Neutrophil (primary cell): ENCODE data around the gene CISTR.

ENCODE experiments used
- H3K27ac ChIP-seq: fragments of 200-600 bp; sonication (generic); 2 replicates; pipeline ENCODE4 v1.5.1; 2016; ENCODE audit warnings: mild to moderate bottlenecking, moderate library complexity
- H3K27me3 ChIP-seq: fragments of 200-600 bp; sonication (generic); 2 replicates; pipeline ENCODE4 v1.6.0; 2016; ENCODE audit warnings: mild to moderate bottlenecking
- H3K36me3 ChIP-seq: fragments of 200-600 bp; sonication (generic); 2 replicates; pipeline ENCODE4 v1.5.1; 2017
- H3K4me1 ChIP-seq, 2 experiments: fragments of 200-600 bp in 1 of 2; sonication (generic) in 1 of 2; 1 replicate in 1 of 2; 2 replicates in 1 of 2; pipeline versions ENCODE4 v1.5.1 to v1.6.1; 2013 to 2016; ENCODE audit warnings: low read depth in 1 of 2, low read length in 1 of 2, mild to moderate bottlenecking in 1 of 2, moderate library complexity in 1 of 2; ENCODE audit not compliant: control insufficient read depth in 1 of 2, insufficient read depth in 1 of 2
- H3K4me3 ChIP-seq, 2 experiments: fragments of 200-600 bp in 1 of 2; sonication (generic) in 1 of 2; 1 replicate in 1 of 2; 2 replicates in 1 of 2; pipeline ENCODE4 v1.5.1; 2013 to 2016; ENCODE audit warnings: low read depth in 1 of 2, low read length in 1 of 2, mild to moderate bottlenecking in 1 of 2, moderate library complexity in 1 of 2
- H3K9me3 ChIP-seq: fragments of 200-600 bp; sonication (generic); 2 replicates; pipeline ENCODE4 v1.5.1; 2016
- TF ChIP-seq, protein P1 (sequence below): fragments of 200-600 bp; sonication (generic); IDR thresholded peaks from 2 replicates; pipeline ENCODE4 v1.5.1; 2016; ENCODE audit warnings: antibody characterized with exemption

The CISTR gene

DNA sequence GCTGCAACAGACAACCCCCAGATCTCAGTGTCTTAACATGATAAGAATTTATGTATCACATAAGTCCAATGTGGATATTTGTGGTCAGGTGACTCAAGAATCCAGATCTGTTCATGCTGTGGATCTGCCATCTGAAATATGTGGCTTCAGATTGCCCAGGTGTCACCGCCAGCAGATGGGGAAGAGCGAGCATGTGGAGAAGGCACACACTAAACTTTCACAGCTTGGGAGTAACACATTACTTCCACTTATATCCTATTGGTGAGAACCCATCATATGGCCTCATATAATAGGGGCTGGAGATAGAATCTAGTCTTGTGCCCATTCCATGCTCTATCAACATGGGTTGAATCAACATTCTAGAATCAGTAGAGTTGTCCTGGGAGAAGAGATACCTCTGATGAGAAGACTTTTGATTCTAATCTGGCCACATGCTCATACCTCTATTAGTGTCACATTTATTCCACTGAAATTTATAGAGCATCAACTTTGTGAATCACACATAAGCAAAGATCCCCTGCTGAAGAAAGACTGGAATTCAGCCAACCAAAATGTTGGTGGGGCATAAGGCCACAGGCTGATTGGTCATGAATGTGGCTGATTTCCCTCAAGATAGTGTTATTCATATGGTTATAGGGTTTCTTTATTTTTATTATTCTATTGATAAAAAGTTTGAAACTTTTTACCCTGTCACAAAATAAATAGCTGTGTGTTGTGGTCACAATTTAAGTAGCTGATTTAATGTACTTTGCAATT lies 18.6 kb downstream of the CISTR start:
- TF ChIP-seq, protein P1, sequence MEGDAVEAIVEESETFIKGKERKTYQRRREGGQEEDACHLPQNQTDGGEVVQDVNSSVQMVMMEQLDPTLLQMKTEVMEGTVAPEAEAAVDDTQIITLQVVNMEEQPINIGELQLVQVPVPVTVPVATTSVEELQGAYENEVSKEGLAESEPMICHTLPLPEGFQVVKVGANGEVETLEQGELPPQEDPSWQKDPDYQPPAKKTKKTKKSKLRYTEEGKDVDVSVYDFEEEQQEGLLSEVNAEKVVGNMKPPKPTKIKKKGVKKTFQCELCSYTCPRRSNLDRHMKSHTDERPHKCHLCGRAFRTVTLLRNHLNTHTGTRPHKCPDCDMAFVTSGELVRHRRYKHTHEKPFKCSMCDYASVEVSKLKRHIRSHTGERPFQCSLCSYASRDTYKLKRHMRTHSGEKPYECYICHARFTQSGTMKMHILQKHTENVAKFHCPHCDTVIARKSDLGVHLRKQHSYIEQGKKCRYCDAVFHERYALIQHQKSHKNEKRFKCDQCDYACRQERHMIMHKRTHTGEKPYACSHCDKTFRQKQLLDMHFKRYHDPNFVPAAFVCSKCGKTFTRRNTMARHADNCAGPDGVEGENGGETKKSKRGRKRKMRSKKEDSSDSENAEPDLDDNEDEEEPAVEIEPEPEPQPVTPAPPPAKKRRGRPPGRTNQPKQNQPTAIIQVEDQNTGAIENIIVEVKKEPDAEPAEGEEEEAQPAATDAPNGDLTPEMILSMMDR = no peak
- Histone ChIP-seq H3K9me3 (no peaks in the 10 kb centered on the region), H3K27me3 (peaks cover 75% of the 10 kb centered on the region), H3K36me3 (no peaks in the 10 kb centered on the region), H3K27ac (no peak overlapping the region), H3K4me1 (peaks cover under 1 to 1% of the 10 kb centered on the region in 2 experiments), H3K4me3 (no peak overlapping the region)

DNA sequence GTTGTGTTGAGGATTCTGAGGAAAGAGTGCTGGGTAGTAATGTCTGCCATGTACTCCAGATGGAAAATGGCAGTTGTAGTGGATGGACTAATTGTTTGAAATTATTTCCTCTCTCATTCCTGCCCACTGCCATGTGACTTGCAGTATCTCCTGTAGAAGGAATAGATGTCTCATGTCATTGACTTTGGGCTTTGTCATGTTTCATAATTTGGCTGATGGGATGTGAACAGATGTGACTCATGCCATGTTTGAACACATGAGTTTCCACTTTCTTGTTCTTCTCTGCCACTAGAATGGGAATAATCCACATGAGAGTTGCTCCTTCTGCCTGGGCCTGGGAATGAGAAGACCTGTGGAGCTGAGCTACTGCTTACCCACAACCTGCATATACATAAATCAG lies 22.1 kb downstream of the CISTR start:
- Histone ChIP-seq H3K9me3 (no peaks in the 10 kb centered on the region), H3K27ac (no peak overlapping the region), H3K4me3 (no peak overlapping the region), H3K4me1 (peaks cover 20 to 21% of the 10 kb centered on the region in 2 experiments), H3K27me3 (peaks cover 39% of the 10 kb centered on the region), H3K36me3 (peaks cover 6% of the 10 kb centered on the region)
- TF ChIP-seq, protein P1 = no peak

DNA sequence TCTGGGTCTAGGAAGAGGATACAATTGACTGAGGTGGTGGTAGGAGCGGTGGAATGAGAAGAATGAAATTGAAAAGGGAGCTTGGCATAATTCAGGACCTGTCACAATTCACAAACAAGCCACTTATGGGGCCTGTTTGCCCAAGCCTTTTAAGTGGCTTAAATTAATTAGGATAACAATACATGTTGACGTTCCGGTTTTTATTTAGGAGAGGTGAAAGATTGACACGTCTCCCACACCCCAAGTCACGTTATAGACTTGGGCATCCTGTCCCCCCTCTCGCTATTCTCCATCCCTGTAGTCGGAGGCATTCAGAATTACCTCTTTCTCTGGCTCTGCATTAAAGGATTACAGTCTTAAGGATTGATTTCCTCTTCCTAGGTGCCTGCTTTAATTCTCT lies 23.6 kb downstream of the CISTR start:
- peak overlapping the region; percentile 75 to 87 for H3K4me3 ChIP-seq
- H3K9me3 ChIP-seq = no peaks in the 10 kb centered on the region
- peaks cover 20 to 21% of the 10 kb centered on the region in 2 experiments for H3K4me1 ChIP-seq
- TF ChIP-seq, protein P1 = no peak
- H3K27me3 ChIP-seq = peaks cover 24% of the 10 kb centered on the region
- peaks cover 21% of the 10 kb centered on the region for H3K36me3 ChIP-seq
- no peak overlapping the region for H3K27ac ChIP-seq

DNA sequence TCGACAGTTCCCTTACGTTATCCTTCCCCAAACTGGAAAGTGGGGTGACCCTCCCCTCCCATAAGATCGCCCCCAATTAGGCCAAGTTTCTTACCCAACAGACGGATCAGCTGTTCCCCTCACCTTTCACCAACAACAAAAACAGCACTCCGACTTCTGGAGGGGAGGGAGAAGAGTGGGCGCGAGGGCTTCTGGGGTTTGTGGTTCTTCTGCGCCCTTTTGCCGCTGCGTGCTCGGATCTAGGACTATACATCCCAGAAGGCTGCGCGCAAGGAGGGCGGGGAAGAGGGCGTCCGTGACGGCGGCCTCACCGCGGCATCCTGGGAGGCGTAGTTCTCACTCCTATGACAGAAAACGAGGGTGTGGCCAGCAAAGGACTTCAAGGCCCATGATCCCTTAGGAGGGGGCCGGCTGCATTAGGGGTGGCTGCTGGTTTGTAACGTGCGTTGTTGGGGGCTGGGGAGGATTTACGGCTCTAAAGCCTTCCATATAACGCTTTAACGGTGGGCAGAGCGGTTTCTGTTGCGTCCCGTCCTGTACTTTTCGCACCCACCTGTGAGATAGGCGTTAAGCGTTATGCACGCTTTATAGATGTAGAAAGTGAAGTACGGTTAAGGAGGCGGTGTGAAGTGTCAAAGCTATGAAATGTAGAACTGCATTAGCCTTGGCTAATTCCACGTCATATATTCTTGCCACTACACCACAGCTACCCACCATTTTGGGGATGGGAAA lies 24.3 kb downstream of the CISTR start, which contains the start of gene CALCOCO1:
Gene CALCOCO1 (minus strand): TSS at position 143 of the 732 bp plus-strand sequence. CDS start 2,210 bp downstream, outside the sequence.
- TF ChIP-seq, protein P1 = peak; percentile 22
- H3K36me3 ChIP-seq = peaks cover 27% of the 10 kb centered on the region
- peak within 1 kb of the TSS; percentile 68 for H3K27ac ChIP-seq
- H3K4me1 ChIP-seq = peaks cover 20 to 21% of the 10 kb centered on the region in 2 experiments
- H3K9me3 ChIP-seq = no peaks in the 10 kb centered on the region
- H3K27me3 ChIP-seq = peaks cover 17% of the 10 kb centered on the region
- H3K4me3 ChIP-seq = peak within 1 kb of the TSS; percentile 75 to 87

DNA sequence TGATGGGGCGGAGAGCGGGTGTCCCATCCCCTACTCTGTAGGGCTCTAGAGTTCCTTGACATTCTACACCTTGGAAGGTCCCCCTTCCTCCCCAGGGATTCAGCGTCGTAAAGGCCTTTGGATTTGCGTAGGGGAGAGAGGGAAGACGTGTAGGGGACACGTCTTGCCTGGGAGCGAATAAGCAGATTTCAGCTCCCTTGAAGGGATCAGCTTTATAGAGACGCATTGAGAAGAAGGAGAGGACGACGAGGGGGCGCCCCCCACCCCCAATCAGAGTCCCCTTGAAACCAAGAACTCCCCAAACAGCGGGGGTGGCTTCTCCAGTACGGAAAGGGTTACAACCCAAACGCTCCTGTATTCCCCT lies 24.9 kb downstream of the CISTR start:
- Histone ChIP-seq H3K9me3 (no peaks in the 10 kb centered on the region), H3K4me3 (peak overlapping the region; percentile 75 to 87), H3K36me3 (peaks cover 33% of the 10 kb centered on the region), H3K4me1 (peaks cover 20 to 21% of the 10 kb centered on the region in 2 experiments), H3K27ac (peak overlapping the region; percentile 68), H3K27me3 (peaks cover 12% of the 10 kb centered on the region)
- TF ChIP-seq, protein P1 = no peak
